Tibial nerve (tissue), 4 donors: ENCODE results near the gene BRICD5.

Experiments used
- CTCF ChIP-seq, 5 experiments: fragments of 200-600 bp in 3 of 5; fragments of 450-650 bp in 2 of 5; sonication (generic) in 3 of 5; IDR thresholded peaks; one replicate each; pipeline ENCODE4 v1.5.1; 2016 to 2019; ENCODE audit warnings: antibody characterized with exemption in 5 of 5, mild to moderate bottlenecking in 3 of 5, moderate library complexity in 2 of 5
- EP300 ChIP-seq, 2 donors: sonication (generic); formaldehyde crosslinking; IDR thresholded peaks; one replicate each; pipeline ENCODE4 v1.6.1; 2017; ENCODE audit warnings: antibody characterized with exemption in 2 of 2, mild to moderate bottlenecking in 1 of 2
- POLR2A ChIP-seq, 2 donors: fragments of 450-650 bp; IDR thresholded peaks; one replicate each; pipeline ENCODE4 v1.6.1; 2017; ENCODE audit warnings: antibody characterized with exemption in 2 of 2, mild to moderate bottlenecking in 2 of 2, moderate library complexity in 2 of 2

DNA sequence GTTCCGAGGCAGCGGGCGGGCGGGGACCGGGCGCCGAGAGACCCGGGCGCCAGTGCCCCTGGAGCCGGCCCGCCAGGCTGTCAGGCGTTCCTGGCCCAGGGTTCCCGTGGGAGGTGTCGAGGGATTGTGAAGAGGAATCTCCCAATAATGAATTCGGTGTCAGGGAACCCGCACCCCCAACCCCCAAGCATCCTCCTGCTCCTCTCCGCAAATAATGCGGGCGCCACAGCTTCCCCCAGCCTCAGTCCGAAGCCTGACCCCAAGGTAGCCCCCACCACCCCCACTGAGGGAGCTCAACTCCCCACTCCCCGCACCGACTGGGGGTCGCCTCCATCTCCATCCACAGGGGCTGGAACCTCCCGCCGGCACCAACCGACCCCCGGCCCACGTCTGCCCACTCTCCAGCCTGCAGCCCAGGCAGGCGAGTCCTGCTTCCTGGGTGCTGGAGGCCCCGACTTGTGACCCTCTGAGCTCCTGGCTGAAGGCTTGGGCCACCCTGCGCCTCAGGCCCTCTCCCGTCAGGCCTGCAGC, 13.6 kb downstream of the BRICD5 start:
- TF ChIP-seq POLR2A (IDR thresholded peaks at IDR 0.05) (no peak), CTCF (IDR thresholded peaks at IDR 0.05) (no peak), EP300 (IDR thresholded peaks at IDR 0.05) (no peak)
